Activated T-cell treated with anti-CD3 and anti-CD28 coated beads, Interleukin-2, amount 50 U/mL, for 1 hour (primary cell): Measurements from ENCODE around the gene ADIPOR1.
"Not testable (repeated sequence)": the region's sequence is repeated elsewhere in the genome, so short reads cannot be mapped to it uniquely, and the experiment has no call there.

Source experiments
- DNase-seq: peaks from one replicate; pipeline ENCODE4 v3.0.0-alpha.2; 2020

Gene ADIPOR1

DNA sequence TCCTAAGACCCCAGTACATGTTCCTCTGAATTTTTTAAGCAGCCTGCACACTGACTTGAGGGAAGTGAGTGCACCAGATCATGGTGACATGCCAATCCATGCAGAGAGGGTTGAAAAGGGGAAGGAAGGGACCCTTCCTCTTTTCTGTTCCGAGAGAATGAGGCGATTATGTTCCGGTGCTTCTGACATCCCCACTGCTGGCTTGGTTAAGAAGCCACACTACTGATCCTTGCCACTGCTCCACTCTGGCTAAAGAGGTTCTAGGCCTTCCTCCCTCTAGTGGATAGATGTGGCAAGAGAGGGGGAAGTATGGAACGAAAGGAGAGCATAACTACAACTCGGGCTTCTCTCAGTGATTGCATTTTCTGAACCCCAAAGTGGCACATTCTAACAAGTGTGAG, 10.8 kb upstream of the ADIPOR1 start:
- no peak for DNase-seq

DNA sequence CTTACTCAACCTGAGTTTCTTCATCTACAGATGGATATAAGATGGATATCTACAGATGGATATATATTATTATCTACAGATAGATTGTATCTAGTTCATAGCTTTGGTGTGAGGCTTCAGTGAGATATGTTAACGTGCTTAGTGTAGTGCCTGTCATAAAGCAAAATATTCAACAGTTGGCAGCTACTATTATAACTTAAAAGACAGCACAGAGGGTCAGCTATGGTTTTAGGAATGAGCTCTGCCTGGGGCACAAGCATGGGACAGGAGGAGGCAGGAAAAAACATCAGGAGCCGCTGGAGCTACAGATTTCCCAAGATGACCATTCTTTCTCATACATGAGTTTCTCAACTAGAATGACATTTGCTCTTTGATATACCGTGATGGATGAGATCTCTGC, 10.2 kb upstream of the ADIPOR1 start:
- DNase-seq: no peak

DNA sequence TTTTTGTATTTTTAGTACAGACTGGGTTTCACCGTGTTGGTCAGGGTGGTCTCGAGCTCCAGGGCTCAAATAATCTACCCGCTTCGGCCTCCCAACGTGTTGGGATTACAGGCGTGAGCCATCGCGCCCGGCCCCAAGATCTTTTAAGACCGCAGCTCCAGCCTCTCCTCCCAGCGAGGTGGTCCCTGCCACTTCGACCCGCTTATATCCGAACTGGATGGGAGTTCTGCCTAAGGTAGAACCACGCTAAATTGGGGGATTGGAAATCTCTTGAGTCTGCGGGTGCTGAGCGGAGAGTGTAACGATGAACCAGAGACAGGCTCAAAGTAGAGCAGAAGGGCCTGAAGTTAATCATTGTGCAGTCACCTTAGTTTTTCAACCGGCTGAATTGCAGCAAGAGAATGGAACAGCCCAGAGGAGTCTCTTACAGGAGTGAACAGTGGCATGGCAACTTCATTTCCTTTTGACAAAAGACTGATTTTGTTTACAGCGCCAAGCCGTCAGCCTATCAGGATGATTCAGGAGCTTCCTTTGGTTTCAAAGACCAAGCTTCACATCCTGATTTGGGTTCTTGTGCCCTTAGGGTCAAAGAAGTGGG, 9.7 kb upstream of the ADIPOR1 start:
- no peak for DNase-seq

DNA sequence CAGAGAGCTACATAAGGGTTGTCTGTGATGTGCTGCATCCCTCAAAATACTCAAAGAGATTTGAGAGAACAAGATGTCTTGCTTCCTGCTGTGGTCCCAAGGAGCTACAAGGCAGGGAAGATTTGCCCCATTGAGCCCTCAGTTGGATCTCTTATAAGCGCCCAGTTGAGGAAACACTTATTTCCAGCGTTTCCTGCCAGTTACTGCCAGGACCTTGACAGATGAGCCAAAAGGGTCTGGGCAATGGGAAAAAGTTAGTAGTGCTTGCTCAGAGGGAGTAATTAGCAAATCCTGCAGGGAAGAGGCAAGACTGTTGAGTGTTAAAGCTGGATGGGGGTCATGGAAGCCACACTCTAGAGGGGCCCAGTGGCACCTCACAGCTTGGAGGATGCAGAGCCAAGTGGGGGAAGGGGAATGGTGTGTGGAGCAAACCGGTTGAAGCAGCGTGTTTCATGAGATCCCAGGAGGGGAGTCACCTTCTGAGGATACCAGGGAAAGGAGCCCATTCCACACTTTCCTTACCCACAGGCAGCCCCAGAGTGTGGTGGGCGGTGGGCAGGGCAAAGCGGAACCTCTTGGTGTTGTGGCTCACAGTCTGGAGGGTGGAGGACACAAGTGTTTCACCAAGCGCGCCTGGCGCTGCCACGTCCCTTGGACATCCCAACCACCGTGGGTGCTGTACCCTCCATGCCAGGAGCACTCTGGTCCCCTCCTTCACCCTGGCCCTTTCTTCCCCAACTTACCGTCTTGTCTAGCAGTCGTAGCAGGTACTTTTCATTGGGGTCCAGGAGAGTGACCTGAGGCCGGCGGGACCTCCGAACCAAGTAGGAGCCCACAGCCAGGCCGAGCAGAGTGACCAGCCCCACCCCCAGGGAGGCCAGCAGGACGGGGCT, 8.1 kb upstream of the ADIPOR1 start:
- no peak for DNase-seq

DNA sequence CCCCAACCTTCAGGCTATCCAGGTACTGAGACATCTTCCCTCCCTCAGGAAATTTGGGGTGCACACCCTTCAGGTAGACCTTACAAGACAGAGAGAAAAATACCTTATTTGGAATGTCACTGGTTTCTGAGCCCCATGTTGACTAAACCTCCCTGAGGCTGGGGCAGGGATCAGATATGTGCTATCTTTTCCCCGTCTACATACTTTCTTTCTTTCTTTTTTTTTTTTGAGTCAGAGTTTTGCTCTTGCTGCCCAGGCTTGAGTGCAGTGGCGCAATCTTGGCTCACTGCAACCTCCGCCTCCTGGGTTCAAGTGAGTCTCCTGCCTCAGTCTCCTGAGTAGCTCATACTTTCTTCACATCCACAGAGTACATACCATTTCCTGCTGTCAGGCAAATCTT, 7.3 kb upstream of the ADIPOR1 start:
- no peak for DNase-seq

DNA sequence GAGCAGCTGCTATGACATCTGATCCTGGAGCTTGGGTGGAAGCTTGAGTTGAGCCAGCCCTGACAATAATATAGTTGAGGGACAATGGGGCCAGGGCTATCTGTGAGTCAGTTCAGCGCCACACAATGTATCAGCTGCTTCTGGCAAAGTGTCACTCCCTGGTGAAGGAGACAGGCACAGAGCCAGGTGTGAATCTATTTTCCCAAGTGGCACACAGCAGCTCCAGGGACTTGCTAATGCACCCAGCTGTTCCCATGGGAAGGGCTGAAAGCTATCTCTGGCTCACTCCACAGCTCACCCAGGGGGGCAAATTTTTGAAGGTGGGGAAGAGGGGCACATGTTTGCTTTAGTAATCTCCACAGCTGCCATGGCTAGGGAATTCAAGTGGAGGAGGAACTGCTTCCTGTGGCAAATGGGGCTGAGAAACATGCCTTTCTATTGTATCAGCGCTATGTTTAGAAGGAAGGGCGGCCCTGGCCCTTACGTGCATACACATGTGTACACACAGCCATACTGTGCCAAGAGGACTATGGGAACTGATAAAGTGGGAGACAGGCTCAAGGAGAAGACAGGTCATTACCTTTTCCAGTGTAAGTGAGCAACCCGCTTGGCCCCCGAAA, 6.8 kb upstream of the ADIPOR1 start:
- DNase-seq: no peak

DNA sequence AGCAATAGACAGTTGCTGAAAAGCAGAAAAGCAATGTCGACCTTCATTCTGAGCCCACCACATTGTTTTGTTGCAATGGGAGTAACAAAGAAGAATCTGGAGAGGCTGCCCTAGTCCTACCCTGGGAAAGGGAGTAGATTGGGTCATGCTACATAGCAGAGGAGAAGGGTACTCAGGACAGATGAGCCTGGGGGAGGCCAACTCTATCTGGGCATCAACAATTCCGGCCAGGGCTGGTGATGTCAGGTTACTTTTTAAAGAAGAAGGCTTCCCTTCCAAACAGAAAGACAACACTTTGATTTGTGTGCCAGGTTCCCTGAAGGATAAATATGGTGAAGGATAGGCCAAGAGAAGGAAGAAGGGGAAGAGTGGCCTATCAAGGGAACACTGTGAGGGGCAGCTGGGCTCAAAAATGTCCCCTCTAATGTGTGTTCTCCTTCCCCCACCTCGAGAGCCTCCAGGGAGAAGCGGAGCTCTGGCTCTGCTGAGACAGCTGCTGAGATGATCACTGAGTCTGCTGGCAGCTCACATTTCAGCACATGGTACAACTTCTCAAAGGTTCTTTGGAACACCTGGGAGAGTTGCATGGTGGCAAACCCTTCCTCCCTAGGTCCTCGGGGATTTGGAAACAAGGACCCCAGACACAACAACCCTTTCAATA, 3.2 kb upstream of the ADIPOR1 start:
- no peak for DNase-seq

DNA sequence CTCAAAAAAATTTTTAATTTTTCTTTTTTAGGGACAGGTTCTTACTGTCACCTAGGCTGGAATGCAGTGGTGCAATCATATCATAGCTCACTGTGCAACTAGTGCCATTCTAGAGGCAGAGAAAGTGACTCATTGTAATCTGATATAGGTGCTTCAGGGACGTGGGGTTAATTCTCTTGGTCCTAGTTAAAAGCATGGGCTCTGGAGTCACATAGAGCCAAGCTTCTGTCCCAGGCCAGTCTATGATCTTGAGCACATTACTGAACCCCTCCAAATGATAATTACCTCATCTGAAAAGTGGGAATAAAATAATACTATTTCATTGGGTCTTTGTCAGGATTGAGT, 1.1 kb upstream of the ADIPOR1 start:
- no peak for DNase-seq

DNA sequence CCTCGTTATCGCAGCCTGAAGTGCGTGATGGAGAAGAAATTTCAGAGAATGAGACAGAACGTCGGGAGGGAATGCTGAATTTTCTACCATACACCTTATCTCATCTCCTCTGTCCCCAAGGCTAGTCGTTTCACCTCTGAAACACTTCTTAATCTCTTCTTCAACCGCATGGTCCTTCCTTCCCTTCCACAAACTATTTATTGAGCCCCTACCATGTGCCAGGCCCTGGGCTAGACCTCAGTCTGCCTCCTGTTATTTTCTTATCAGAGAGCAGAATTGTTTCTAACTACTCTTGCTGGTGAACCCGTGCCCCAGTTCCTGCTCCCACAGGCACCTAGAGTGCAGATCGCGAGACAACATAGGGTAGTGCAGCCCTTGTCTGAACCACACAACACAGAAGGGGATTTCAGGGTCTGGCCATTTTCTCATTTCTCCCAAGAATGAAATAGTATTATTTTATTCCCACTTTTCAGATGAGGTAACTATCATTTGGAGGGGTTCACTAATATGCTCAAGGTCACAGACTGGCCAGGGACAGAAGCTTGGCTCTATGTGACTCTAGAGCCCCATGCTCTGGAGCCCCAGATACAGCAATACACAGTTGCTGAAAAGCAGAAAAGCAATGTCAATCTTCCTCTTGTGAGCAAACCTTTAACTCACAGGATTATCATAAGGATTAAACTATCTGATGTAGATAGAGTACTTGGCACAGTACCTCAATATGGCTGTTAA, 598 bp upstream of the ADIPOR1 start:
- DNase-seq: no peak

DNA sequence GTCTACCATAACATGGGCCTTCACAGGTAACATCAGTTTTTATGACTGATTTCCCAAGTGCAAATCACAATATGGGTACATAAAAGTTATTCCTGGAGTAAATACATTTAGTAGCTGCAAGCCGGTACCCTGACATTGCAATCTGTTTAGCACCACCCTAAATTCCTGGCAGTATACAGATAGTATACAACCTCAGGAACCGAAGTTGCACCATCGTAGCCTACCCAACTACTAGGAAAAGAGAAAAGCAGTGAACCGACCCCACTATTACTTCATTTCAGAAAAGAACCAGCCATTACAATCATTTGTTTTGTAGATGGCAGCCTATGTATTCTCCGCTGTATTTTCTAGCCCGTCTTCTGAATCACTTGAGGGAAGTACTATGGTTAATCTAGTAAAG, 1.1 kb downstream of the ADIPOR1 start:
- no peak for DNase-seq

DNA sequence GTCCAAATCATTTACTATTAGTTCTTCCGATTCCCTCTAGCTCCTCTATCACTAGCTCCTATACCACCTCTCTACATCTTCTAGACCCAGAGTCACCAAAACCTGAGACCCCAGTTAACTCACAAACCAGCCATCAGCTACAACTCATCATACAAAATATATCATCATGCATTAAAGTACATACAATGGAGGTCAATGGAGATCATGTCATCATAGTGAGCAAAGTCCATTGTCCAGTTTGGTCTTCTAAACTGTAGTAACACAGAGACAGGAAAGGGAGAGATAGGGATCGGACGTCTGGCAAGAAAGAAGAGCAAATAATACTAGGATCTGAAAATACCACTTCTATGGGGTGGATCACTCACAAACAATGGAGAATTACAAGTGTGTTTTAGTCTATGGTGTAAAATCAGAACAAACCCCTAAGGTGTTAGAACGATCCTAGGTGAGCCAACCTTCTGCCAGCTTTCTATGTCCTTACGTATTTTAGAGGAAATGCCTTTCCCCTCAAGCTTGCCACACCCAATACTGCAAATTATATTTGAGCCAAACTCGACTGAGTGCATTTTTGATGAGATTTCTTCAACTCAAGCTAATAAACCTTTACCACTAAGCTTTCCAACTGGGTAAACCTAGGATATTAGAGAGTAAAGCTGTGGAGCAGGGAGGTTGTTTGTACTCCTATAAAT, 3.9 kb downstream of the ADIPOR1 start:
- no peak for DNase-seq

DNA sequence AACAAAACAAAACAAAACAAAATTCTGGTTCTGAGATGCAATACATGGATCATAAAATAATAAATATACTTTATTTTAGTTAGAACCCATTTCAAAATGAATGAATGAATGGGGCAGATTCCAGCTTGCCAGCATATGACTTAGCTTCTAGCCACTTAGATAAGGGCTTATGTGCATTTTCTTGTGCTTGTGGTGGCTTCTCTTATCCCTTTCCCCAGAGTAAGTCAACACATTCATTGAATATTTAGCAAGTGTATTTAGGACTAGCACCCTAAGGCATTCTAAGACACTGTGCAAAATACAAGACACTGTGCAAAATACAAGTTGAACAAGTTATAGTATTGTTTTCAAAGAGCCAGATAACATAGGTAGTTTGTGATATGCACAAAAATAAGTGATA, 4.7 kb downstream of the ADIPOR1 start:
- DNase-seq: no peak

DNA sequence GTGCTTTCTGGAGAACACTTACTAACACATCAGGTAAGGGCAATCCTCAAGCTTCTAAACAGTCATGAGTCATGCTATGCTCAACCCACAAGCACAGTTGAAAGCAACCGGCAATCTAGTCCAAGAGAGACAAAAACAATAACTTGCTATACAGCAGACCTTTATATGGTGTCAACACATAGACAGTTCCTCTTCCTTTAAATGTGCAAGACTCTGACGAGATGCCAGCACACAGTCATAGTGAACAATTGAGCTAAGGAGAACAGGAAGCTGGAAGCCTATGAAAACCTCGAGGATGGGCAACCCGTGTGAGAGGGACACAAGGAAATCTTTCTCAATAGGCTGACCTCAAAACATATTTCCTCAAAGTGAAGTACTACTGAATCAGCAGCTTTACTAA, 5.3 kb downstream of the ADIPOR1 start:
- DNase-seq: no peak

DNA sequence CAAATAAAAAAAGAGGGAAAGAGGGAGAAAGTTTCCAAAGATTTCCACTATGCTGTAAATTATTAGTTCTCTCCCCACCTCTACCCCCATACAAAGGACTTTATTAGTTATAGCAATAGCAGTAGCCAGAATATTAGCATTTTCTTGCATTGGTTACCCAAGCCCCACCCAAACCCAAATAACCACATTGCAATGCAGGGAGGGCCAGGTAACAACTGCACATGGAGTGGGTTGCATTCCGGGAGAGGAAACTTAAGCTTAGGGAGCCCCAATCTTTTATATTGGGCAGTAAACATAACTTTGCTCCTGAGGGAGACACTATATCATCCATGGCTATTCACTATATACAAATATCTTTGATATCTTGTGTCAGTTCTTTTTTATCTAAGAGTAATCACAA, 6.0 kb downstream of the ADIPOR1 start:
- DNase-seq: no peak

DNA sequence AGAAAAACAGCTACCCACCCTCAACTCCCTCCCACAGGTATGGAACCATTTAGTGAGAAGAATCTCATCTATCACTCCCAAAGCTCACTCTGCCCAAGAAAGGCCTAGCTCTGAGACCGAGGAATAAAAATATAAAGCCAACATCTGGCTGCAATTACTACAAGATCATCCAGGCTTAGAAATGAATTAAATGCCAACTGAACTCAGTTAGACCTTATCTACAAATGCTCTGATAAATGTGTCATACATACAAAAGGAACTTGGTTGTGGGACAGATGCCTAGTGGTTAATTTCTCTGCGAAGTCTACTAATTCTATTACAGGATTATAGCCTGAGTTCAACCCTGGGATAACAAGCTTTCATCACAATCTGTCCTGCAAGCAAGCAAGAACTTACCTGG, 6.7 kb downstream of the ADIPOR1 start:
- DNase-seq: no peak

DNA sequence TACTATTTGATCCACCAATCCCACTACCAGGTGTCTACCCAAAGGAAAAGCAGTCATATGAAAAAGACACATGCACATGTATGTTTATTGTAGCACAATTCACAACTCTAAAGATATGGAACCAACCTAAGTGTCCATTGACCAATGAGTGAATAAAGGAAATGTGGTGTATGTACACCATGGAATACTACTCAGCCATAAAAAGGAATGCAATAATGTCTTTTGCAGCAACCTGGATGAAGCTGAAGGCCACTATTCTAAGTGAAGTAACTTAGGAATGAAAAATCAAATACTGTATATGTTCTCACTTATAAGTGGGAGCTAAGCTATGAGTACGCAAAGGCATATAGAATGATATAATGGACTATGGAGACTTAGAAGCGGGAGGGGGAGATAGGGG, 12.6 kb downstream of the ADIPOR1 start:
- no peak for DNase-seq

DNA sequence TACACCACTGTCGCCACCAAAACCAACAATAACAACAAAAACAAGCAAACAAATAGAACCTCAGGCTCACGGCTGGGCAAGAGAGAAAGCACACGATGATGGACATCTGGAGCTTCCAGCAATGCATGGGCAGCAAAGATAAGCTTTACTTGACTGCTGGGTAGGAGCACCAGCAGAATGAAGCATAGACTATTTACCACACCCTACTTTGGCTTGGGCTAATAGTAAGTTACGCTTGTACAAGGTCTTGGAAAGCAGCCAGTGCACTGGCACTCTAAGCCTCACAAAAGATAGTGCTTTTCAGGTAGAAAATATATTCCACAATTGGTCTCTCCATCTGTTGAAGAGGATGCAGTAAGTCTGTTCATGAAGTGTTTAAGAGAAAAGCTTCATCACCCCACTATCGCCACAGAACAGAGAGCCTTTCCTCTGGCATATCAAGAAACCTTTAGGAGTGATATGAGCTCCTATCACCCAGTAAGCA, 13.6 kb downstream of the ADIPOR1 start:
- no peak for DNase-seq

DNA sequence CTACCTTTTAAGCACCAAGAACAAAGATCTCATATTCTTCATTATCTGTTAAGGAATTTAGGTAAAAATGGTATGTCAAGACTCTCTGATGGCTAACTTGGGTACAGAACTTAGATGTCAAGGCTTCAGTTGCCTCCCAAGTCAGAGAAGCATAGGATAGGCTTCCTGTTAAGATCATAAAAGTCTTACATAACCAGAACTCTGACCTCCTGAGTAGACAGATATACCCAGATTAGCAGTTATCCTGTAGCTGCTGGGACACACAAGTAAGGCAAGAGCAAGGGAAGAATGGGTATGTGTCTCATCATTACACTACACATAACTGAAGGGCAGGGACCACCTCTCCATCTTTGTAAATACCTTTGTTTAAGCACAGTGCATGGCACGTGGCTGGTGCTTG, 15.7 kb downstream of the ADIPOR1 start:
- no peak for DNase-seq

DNA sequence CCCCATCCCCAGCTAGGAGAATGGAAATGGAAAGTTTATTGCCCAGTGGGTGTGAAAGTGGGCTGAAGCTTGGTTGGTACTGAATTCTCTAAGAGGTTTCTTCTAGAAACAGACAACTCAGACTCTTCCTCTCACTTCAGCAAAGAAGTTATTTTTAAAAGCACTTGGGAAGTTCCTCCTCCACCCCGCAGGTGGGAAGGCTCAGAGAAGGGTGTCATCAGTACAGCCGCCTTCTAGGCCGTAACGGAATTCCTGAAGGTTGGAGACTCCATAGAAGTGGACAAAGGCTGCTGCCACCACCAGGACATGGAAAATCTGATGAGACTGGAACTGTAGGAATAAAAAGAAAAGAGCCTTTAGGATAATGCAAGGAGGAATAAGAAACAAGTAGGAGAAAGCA, 16.7 kb downstream of the ADIPOR1 start:
- no peak for DNase-seq

DNA sequence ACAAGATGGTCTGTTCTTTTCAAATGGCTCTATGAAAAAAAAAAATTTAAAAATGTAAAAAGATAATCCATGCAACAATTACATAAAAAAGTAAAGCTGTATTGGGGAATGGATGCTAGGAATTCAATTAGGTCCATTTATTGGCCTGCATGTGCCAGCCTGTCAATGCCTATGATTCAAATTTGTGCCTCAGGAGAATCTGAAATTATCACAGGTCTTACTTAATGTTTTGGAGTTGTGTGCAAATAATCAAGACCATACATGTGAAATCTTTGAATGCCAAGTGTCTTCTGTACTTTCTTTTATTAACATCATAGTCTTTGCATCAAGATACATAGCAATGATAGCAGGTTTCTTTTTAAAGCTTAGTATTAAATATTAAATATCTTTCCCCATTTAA, 17.6 kb downstream of the ADIPOR1 start:
- DNase-seq: no peak

DNA sequence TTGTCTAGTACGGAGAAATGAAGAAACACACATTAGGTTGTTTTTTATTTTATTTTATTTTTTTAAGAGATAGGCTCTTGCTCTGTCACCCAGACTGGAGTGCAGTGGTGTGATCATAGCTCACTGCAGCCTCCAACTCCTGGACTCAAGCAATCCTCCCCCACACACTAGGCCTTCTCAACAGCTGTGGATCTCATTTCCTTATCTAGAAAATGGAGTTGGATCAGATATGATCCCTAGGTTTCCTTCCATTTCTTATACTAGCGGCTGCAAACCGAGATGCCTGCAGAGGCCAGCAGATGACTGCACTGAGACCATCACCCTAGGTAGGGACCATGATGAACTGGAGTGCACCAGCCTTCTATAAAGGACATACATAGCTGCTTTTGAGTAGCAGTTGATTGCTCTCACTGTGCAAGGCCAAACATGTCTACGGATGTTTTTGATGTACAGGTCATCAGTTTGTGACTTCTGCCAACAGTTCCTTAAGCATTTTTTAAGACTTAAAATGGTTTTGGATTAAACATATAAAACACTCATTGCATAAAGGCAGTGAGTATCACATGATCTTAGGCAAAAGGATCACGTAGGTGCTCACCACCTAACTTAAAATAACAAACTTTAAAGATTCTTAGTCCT, 19.7 kb downstream of the ADIPOR1 start:
- no peak for DNase-seq

DNA sequence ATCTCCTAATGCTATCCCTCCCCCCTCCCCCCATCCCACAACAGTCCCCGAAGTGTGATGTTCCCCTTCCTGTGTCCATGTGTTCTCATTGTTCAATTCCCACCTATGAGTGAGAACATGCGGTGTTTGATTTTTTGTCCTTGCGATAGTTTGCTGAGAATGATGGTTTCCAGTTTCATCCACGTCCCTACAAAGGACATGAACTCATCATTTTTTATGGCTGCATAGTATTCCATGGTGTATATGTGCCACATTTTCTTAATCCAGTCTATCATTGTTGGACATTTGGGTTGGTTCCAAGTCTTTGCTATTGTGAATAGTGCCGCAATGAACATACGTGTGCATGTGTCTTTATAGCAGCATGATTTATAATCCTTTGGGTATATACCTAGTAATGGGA, 21.7 kb downstream of the ADIPOR1 start:
- DNase-seq: not testable (repeated sequence)
